Right cardiac atrium (tissue), 5 donors: ENCODE results near the gene CDH12. TPM values are rescaled to one million over a fixed set of nuclear protein-coding genes. Genes with fewer than 3 reads are reported as not detected.

Experiments
- ATAC-seq, 2 donors: fragments of 200-7000 bp; cut with Tn5 transposase; one replicate each; pipeline versions ENCODE4 v1.8.0 to v1.9.1; 2020; ENCODE audit warnings: moderate library complexity in 2 of 2, mild to moderate bottlenecking in 1 of 2
- DNase-seq, 3 donors: peaks; one replicate each; pipeline ENCODE4 v3.0.0-alpha.2; 2020
- H3K27ac ChIP-seq: one replicate; pipeline ENCODE4 v1.5.1; 2013; ENCODE audit warnings: mild to moderate bottlenecking, low read length, control low read depth, moderate library complexity
- H3K27me3 ChIP-seq: one replicate; pipeline ENCODE4 v1.6.1; 2013; ENCODE audit not compliant: control insufficient read depth, insufficient read depth
- H3K4me1 ChIP-seq: one replicate; pipeline ENCODE4 v1.6.1; 2013; ENCODE audit warnings: low read length; ENCODE audit not compliant: control insufficient read depth, insufficient read depth
- H3K4me3 ChIP-seq: one replicate; pipeline ENCODE4 v1.5.1; 2013; ENCODE audit warnings: low read length, control low read depth
- H3K9me3 ChIP-seq: one replicate; pipeline ENCODE4 v1.6.1; 2013; ENCODE audit warnings: low read length; ENCODE audit not compliant: control insufficient read depth
- WGBS: extraction: QIAGEN DNeasy Blood & Tissue Kit; methylation state at CpG from one replicate; pipeline ENCODE4 v1.1.7; 2013; 5-methylcytosine and 5-hydroxymethylcytosine counted together
- intact Hi-C, 4 donors: fragments of 100-400 bp; cut with DNase I; formaldehyde crosslinking; loops; one replicate each; pipeline versions ENCODE4 v1.11.0 to v1.14.0; 2022 to 2023
- polyA plus RNA-seq: library from polyadenylated mRNA; stranded (reverse); fragments of 200-250 nt; gene quantifications from one replicate; pipeline ENCODE4 v1.2.3, GENCODE V29; 2013
- total RNA-seq, 4 donors: library from RNA; stranded (reverse); fragmentation: NEBNext Ultra II Directional; extraction: Animal tissue kit (Norgen Biotek cat#: 25700); gene quantifications; one replicate each; pipeline ENCODE4 v1.2.1, GENCODE V29; 2021
- donor health status: healthy with polysubstance abuse.
- donor health status: DM: no; HTN: yes; CAD: no.
- donor health status: DM: no; HTN: no; CAD: no.
- donor health status: DM: no; HTN: yes; CAD: no; lungs with severe emphysema.
- donor health status: DM: yes; HTN: yes; CAD: no.

CDH12 gene
- total and polyA plus RNA-seq, 5 donors = not detected

GRCh38 chr5:22076586-22076985 lies 776.6 kb downstream of the CDH12 start:
- no peaks in the 10 kb centered on the region for H3K27me3 ChIP-seq
- intact Hi-C loops = no loop called here
- no peak overlapping the region for H3K4me3 ChIP-seq
- peaks cover 2% of the 10 kb centered on the region for H3K9me3 ChIP-seq
- WGBS = 77% methylated on average over 3 of the region's 3 CpGs
- no peak for DNase-seq
- no peaks in the 10 kb centered on the region for H3K4me1 ChIP-seq
- H3K27ac ChIP-seq = no peak overlapping the region
- no peak for ATAC-seq

DNA sequence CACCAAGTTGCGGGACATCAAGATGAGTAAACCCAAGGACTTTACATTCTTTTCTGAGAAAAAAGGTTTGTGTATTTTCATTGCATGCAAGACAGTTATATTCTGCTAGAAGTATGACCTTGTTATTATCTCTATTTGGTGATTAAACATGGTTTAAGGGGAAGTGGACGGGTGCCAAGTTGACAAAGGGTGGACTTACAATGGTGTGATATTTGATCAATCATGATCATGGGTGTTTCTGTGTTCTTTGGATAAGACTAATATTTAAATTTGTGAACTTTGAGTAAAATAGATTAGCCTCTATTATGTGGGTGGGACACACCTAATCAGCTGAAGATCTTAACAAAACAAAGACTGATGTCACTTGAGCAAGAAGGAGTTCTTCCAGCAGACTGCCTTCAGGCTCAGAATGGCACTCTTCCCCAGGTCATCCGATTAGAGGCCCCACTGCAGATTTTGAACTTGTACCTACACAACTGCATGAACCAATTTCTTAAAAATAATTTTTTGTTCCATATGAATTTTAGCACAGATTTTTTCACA lies 782.9 kb downstream of the CDH12 start:
- no peak overlapping the region for H3K4me3 ChIP-seq
- no peaks in the 10 kb centered on the region for H3K27me3 ChIP-seq
- intact Hi-C loops = no loop called here
- ATAC-seq (no peak), DNase-seq (no peak)
- no peak overlapping the region for H3K27ac ChIP-seq
- peaks cover 4% of the 10 kb centered on the region for H3K9me3 ChIP-seq
- WGBS = 78% methylated on average over 3 of the region's 3 CpGs
- no peaks in the 10 kb centered on the region for H3K4me1 ChIP-seq

- H3K4me3 ChIP-seq = no peak overlapping the region
- no peak for ATAC-seq
- 88% methylated on average over 4 of the region's 4 CpGs for WGBS
- H3K27ac ChIP-seq = no peak overlapping the region
- H3K27me3 ChIP-seq = no peaks in the 10 kb centered on the region
- no peak for DNase-seq
- H3K4me1 ChIP-seq = no peaks in the 10 kb centered on the region
- intact Hi-C loops = no loop called here
- peaks cover 1% of the 10 kb centered on the region for H3K9me3 ChIP-seq
Measured at GRCh38 chr5:22063717-22064116, 789.4 kb downstream of the CDH12 start.

GRCh38 chr5:22058620-22059019 lies 794.5 kb downstream of the CDH12 start:
- no peak overlapping the region for H3K4me3 ChIP-seq
- ATAC-seq = no peak
- H3K9me3 ChIP-seq = no peaks in the 10 kb centered on the region
- WGBS = 43% methylated on average over 1 of the region's 1 CpG
- no peaks in the 10 kb centered on the region for H3K27me3 ChIP-seq
- no peaks in the 10 kb centered on the region for H3K4me1 ChIP-seq
- no peak overlapping the region for H3K27ac ChIP-seq
- no peak for DNase-seq
- intact Hi-C loops = no loop called here

DNA sequence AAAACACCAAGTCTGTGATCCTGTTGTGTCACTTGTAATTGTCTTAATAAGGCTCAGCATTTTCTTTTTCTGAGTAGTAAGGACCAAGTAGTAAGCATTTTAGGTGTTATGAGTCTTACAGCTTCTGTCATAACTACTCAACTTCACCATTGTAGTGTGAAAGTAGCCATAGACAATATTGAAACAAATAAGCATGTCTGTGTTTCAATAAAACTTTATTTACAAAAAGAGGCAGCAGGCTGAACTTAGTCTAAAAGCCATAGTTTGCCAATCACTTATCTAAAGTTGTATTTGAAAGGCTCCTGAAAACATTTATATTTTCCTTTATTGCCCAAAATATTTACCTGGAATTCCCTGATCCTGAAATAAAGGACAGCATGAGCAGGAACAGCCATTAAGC lies 796.1 kb downstream of the CDH12 start:
- no peak for ATAC-seq
- Histone ChIP-seq H3K4me3 (no peak overlapping the region), H3K27ac (no peak overlapping the region), H3K27me3 (no peaks in the 10 kb centered on the region), H3K9me3 (no peaks in the 10 kb centered on the region), H3K4me1 (no peaks in the 10 kb centered on the region)
- intact Hi-C loops = no loop called here
- DNase-seq = no peak

DNA sequence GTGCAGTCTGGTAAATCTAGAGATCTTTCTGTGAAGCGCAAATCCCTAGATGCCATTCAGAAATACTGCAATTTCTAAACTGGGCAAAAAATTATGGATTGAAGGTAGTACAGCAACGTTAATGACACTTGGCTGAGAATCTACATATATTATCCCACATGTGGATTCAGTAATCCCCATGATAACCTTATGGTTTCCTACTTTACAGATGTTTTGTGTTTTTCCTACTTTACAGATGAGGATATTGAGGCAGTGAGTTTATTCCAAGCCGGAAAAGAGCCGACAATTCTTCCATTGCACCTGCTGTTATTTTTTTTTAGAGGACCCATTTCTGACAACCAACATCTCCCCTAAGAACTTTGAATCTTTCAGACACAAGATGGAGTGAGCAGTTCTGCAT lies 796.5 kb downstream of the CDH12 start:
- no peak for DNase-seq
- no peak overlapping the region for H3K4me3 ChIP-seq
- intact Hi-C loops = no loop called here
- H3K27ac ChIP-seq = no peak overlapping the region
- H3K27me3 ChIP-seq = no peaks in the 10 kb centered on the region
- no peaks in the 10 kb centered on the region for H3K9me3 ChIP-seq
- 86% methylated on average over 4 of the region's 4 CpGs for WGBS
- no peaks in the 10 kb centered on the region for H3K4me1 ChIP-seq
- ATAC-seq = no peak

DNA sequence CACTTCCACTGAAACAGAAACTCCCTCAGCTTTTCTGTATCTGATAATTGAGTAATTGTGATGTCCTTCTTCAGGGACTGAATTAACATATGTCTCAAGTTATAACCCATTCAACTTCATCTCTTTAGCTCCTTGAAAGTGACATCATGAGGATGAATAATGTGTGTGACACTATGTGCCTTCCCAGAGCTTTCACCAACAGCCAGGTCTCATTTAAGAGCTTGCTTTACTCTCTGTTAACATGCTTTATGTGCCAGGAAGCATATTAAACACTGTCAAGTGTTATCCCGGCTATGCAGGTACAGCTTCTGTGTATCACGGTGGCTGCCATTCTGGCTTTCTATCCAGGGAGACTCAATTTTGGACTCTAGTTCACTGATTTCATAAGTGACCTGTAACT lies 799.9 kb downstream of the CDH12 start:
- Histone ChIP-seq H3K4me3 (no peak overlapping the region), H3K27ac (no peak overlapping the region), H3K4me1 (no peaks in the 10 kb centered on the region), H3K27me3 (no peaks in the 10 kb centered on the region), H3K9me3 (no peaks in the 10 kb centered on the region)
- ATAC-seq (no peak), DNase-seq (no peak)
- WGBS = 48% methylated on average over 2 of the region's 2 CpGs
- intact Hi-C loops = no loop called here

DNA sequence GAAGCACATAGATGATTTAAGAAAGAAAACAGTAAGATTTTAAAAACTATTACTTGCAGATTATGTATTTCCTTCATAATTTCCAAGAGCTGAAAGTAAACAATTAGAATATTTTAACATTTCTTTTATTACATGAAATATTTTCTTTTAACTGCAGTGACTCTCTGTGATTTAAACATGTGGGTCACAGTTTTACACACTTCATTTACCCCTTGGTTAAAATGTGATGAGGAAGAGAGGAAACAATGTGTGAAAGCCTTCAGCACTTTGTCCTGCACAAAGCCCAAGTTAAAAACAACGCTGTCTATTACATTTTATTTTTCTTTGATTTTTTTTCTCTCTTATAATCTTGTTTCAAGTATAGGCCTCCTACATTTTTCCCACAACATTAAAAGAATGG lies 801.3 kb downstream of the CDH12 start:
- H3K27me3 ChIP-seq = no peaks in the 10 kb centered on the region
- no peak for DNase-seq
- 55% methylated on average over 1 of the region's 1 CpG for WGBS

GRCh38 chr5:22050931-22051330 lies 802.2 kb downstream of the CDH12 start:
- no peak for ATAC-seq
- intact Hi-C loops = no loop called here
- Histone ChIP-seq H3K9me3 (no peaks in the 10 kb centered on the region), H3K4me1 (no peaks in the 10 kb centered on the region), H3K4me3 (no peak overlapping the region), H3K27me3 (no peaks in the 10 kb centered on the region), H3K27ac (no peak overlapping the region)
- no peak for DNase-seq
- 67% methylated on average over 2 of the region's 2 CpGs for WGBS

More for the DNA sequence above, 801.3 kb downstream of the CDH12 start:
- no peak overlapping the region for H3K27ac ChIP-seq
- no peaks in the 10 kb centered on the region for H3K9me3 ChIP-seq
- ATAC-seq = no peak
- no peak overlapping the region for H3K4me3 ChIP-seq
- H3K4me1 ChIP-seq = no peaks in the 10 kb centered on the region
- intact Hi-C loops = no loop called here

- Histone ChIP-seq H3K9me3 (peaks cover 1% of the 10 kb centered on the region), H3K27me3 (no peaks in the 10 kb centered on the region), H3K4me1 (no peaks in the 10 kb centered on the region), H3K4me3 (no peak overlapping the region), H3K27ac (no peak overlapping the region)
- ATAC-seq (no peak), DNase-seq (no peak)
- intact Hi-C loops = no loop called here
Measured at GRCh38 chr5:22044229-22044628, 808.9 kb downstream of the CDH12 start.

- no peaks in the 10 kb centered on the region for H3K27me3 ChIP-seq
- peaks cover 4% of the 10 kb centered on the region for H3K9me3 ChIP-seq
- no peak overlapping the region for H3K4me3 ChIP-seq
- DNase-seq (no peak), ATAC-seq (no peak)
- intact Hi-C loops = no loop called here
- H3K27ac ChIP-seq = no peak overlapping the region
- no peaks in the 10 kb centered on the region for H3K4me1 ChIP-seq
Measured at GRCh38 chr5:22036061-22036460, 817.1 kb downstream of the CDH12 start.

DNA sequence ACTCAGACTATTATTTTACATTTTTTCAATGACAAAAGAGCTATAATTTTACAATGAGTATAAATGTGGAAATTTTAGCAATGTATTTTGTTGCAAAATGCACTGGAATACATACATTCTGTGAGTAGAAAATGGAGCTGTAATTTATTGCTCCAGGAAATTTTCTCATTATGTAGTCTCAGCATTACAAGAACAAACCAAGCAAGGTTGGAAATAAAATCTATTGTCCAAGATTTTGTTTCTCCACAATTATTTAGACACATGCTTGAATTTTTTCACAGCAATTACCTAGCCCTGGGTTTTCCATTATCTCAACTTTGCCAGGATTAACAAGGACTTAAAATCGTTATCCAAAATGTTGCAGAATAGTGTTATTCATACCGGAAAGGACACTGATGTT lies 820.1 kb downstream of the CDH12 start:
- no peak overlapping the region for H3K27ac ChIP-seq
- no peaks in the 10 kb centered on the region for H3K9me3 ChIP-seq
- 69% methylated on average over 2 of the region's 2 CpGs for WGBS

More for the DNA sequence above, 820.1 kb downstream of the CDH12 start:
- H3K27me3 ChIP-seq = no peaks in the 10 kb centered on the region
- H3K4me3 ChIP-seq = no peak overlapping the region
- no peaks in the 10 kb centered on the region for H3K4me1 ChIP-seq
- intact Hi-C loops = no loop called here
- ATAC-seq (no peak), DNase-seq (no peak)
